NB4 (cell line): ENCODE results near the gene TLCD1.

ENCODE experiments used
- CTCF ChIP-seq: IDR thresholded peaks from one replicate; pipeline ENCODE4 v1.5.1; 2012; ENCODE audit warnings: low read depth, low read length
- MAX ChIP-seq: IDR thresholded peaks from 2 replicates; pipeline ENCODE4 v1.6.1; 2011; ENCODE audit warnings: low read depth, low read length
- POLR2A ChIP-seq: IDR thresholded peaks from 2 replicates; pipeline ENCODE4 v1.6.1; 2011; ENCODE audit warnings: mild to moderate bottlenecking; ENCODE audit not compliant: insufficient read length; ENCODE audit errors: extremely low read depth

GRCh38 chr17:28747801-28748750, 22.0 kb upstream of the TLCD1 start:
- TF ChIP-seq POLR2A (no peak), CTCF (no peak), MAX (no peak)
